OCI-LY1 (cell line): ENCODE data around the gene SPATS2L.

Source experiments
- H2AFZ ChIP-seq: fragments of 200-600 bp; sonication (generic), shearing (Covaris generic); 2 replicates; pipeline ENCODE4 v1.6.0; 2014; ENCODE audit warnings: antibody characterized with exemption, mild to moderate bottlenecking, low read length
- H3F3A ChIP-seq: fragments of 200-600 bp; sonication (generic), shearing (Covaris generic); 2 replicates; pipeline ENCODE4 v1.6.0; 2014; ENCODE audit warnings: mild to moderate bottlenecking, antibody characterized with exemption, low read length, moderate library complexity; ENCODE audit not compliant: insufficient read depth
- H3K27ac ChIP-seq: fragments of 200-600 bp; sonication (generic); 2 replicates; pipeline ENCODE4 v1.5.1; 2014; ENCODE audit warnings: low read length, mixed run types, mild to moderate bottlenecking, low read depth; ENCODE audit not compliant: poor library complexity, severe bottlenecking
- H3K27me3 ChIP-seq: fragments of 200-600 bp; sonication (generic); 2 replicates; pipeline ENCODE4 v1.6.0; 2014; ENCODE audit warnings: antibody characterized with exemption, mild to moderate bottlenecking, low read length, moderate library complexity; ENCODE audit not compliant: insufficient read depth
- H3K36me3 ChIP-seq: fragments of 200-600 bp; sonication (generic); 2 replicates; pipeline ENCODE4 v1.6.1; 2014; ENCODE audit warnings: mild to moderate bottlenecking, antibody characterized with exemption, low read length, moderate library complexity, mixed read lengths; ENCODE audit not compliant: insufficient read depth
- H3K4me1 ChIP-seq: fragments of 200-600 bp; sonication (generic); 2 replicates; pipeline ENCODE4 v1.5.1; 2014; ENCODE audit warnings: mild to moderate bottlenecking, low read length, moderate library complexity; ENCODE audit not compliant: insufficient read depth, severe bottlenecking
- H3K4me2 ChIP-seq: fragments of 200-600 bp; sonication (generic), shearing (Covaris generic); 2 replicates; pipeline ENCODE4 v1.6.1; 2014; ENCODE audit warnings: low read length
- H3K4me3 ChIP-seq: fragments of 200-600 bp; sonication (generic); 2 replicates; pipeline ENCODE4 v1.5.1; 2014; ENCODE audit warnings: low read length, low read depth, mild to moderate bottlenecking, mixed read lengths; ENCODE audit not compliant: poor library complexity, severe bottlenecking
- H3K79me2 ChIP-seq: fragments of 200-600 bp; shearing (Covaris generic); 2 replicates; pipeline ENCODE4 v1.6.1; 2016; ENCODE audit warnings: mixed run types, low read length, mixed read lengths; ENCODE audit not compliant: insufficient read depth
- H3K9ac ChIP-seq: fragments of 200-600 bp; sonication (generic), shearing (Covaris generic); 2 replicates; pipeline ENCODE4 v1.6.1; 2014; ENCODE audit warnings: mild to moderate bottlenecking, low read length, mixed read lengths
- H3K9me2 ChIP-seq: fragments of 200-600 bp; sonication (generic), shearing (Covaris generic); 2 replicates; pipeline ENCODE4 v1.6.1; 2014; ENCODE audit warnings: low read depth, mild to moderate bottlenecking, low read length, mixed read lengths
- H3K9me3 ChIP-seq: fragments of 200-600 bp; shearing (Covaris generic); 2 replicates; pipeline ENCODE4 v1.6.1; 2014; ENCODE audit warnings: low read length, mixed read lengths
- H4K20me1 ChIP-seq: fragments of 200-600 bp; sonication (generic), shearing (Covaris generic); 2 replicates; pipeline ENCODE4 v1.6.0; 2016; ENCODE audit warnings: mild to moderate bottlenecking, low read length; ENCODE audit not compliant: insufficient read depth
- CTCF ChIP-seq: fragments of 200-600 bp; sonication (generic), shearing (Covaris generic); IDR thresholded peaks from 2 replicates; pipeline ENCODE4 v1.5.1; 2017; ENCODE audit warnings: mild to moderate bottlenecking, antibody characterized with exemption, low read length, moderate library complexity, mixed read lengths
- EZH2 ChIP-seq: fragments of 200-600 bp; sonication (generic), shearing (Covaris generic); IDR thresholded peaks from 2 replicates; pipeline ENCODE4 v1.8.0; 2017; ENCODE audit warnings: borderline replicate concordance, mixed run types, mild to moderate bottlenecking, antibody characterized with exemption, low read length, moderate library complexity, mixed read lengths

The SPATS2L gene

GRCh38 chr2:200306931-200307723, 634 bp downstream of the SPATS2L start:
- Histone ChIP-seq H3K36me3 (no peaks in the 10 kb centered on the region), H3K27ac (no peak overlapping the region), H2AFZ (no peak overlapping the region), H4K20me1 (no peaks in the 10 kb centered on the region), H3K4me1 (no peaks in the 10 kb centered on the region), H3K9me3 (no peaks in the 10 kb centered on the region), H3K4me3 (no peak overlapping the region), H3K4me2 (no peak overlapping the region), H3K79me2 (no peaks in the 10 kb centered on the region), H3F3A (no peaks in the 10 kb centered on the region), H3K27me3 (no peaks in the 10 kb centered on the region), H3K9ac (no peak overlapping the region), H3K9me2 (no peaks in the 10 kb centered on the region)
- no peak for TF ChIP-seq CTCF
- no peak for TF ChIP-seq EZH2

- TF ChIP-seq CTCF (no peak), EZH2 (no peak)
- no peak overlapping the region for H3K27ac ChIP-seq
- no peak overlapping the region for H2AFZ ChIP-seq
- no peaks in the 10 kb centered on the region for H3K36me3 ChIP-seq
- H3K27me3 ChIP-seq: no peaks in the 10 kb centered on the region
- no peaks in the 10 kb centered on the region for H3K4me1 ChIP-seq
- no peak overlapping the region for H3K4me3 ChIP-seq
- no peaks in the 10 kb centered on the region for H3K9me2 ChIP-seq
- H3F3A ChIP-seq: no peaks in the 10 kb centered on the region
- H3K4me2 ChIP-seq: no peak overlapping the region
- no peaks in the 10 kb centered on the region for H3K79me2 ChIP-seq
- no peak overlapping the region for H3K9ac ChIP-seq
- H3K9me3 ChIP-seq: no peaks in the 10 kb centered on the region
- no peaks in the 10 kb centered on the region for H4K20me1 ChIP-seq
These were observed 1.4 kb downstream of the SPATS2L start for GRCh38 chr2:200307724-200308545.

- no peaks in the 10 kb centered on the region for H3F3A ChIP-seq
- H3K4me3 ChIP-seq: no peak overlapping the region
- H3K36me3 ChIP-seq: no peaks in the 10 kb centered on the region
- no peak overlapping the region for H2AFZ ChIP-seq
- H3K9me3 ChIP-seq: no peaks in the 10 kb centered on the region
- H3K4me1 ChIP-seq: no peaks in the 10 kb centered on the region
- no peaks in the 10 kb centered on the region for H4K20me1 ChIP-seq
- H3K9me2 ChIP-seq: no peaks in the 10 kb centered on the region
- H3K79me2 ChIP-seq: no peaks in the 10 kb centered on the region
- H3K27me3 ChIP-seq: no peaks in the 10 kb centered on the region
- no peak overlapping the region for H3K9ac ChIP-seq
- no peak overlapping the region for H3K4me2 ChIP-seq
- TF ChIP-seq CTCF (no peak), EZH2 (no peak)
- H3K27ac ChIP-seq: no peak overlapping the region
These were observed 2.2 kb downstream of the SPATS2L start for GRCh38 chr2:200308546-200309295.
